ENCODE results near the gene KANK3.

GRCh38 chr19:8366961-8367326 is 23.9 kb upstream of the KANK3 start:
- TF ChIP-seq POLR2AphosphoS5 (IDR thresholded peaks at IDR 0.05; ENCODE audit: low read depth, low read length) (no peak), POLR2A (IDR thresholded peaks at IDR 0.05; ENCODE audit: low read depth, low read length) (no peak), TAF1 (IDR thresholded peaks at IDR 0.05; ENCODE audit: borderline replicate concordance, low read depth, low read length) (no peak)
